GM10266 (cell line): ENCODE data around the gene KIFC3.

Source experiments
- DNase-seq: peaks from one replicate; pipeline ENCODE4 v3.0.0; 2012; ENCODE audit errors: extremely low spot score
- CTCF ChIP-seq: IDR thresholded peaks from 2 replicates; pipeline ENCODE4 v1.5.1; 2012; ENCODE audit warnings: mild to moderate bottlenecking, low read depth; ENCODE audit not compliant: control insufficient read depth, insufficient read depth; ENCODE audit errors: missing control alignments

KIFC3 gene

GRCh38 chr16:57829969-57830360 is 27.7 kb upstream of the KIFC3 start:
- no peak for TF ChIP-seq CTCF
- no peak for DNase-seq

GRCh38 chr16:57828272-57829161 is 26.2 kb upstream of the KIFC3 start:
- TF ChIP-seq CTCF: peak; percentile 8
- no peak for DNase-seq

GRCh38 chr16:57826706-57827625 is 24.7 kb upstream of the KIFC3 start:
- no peak for DNase-seq
- no peak for TF ChIP-seq CTCF

- TF ChIP-seq CTCF: no peak
- no peak for DNase-seq
Measured at GRCh38 chr16:57826052-57826451, 23.8 kb upstream of the KIFC3 start.

GRCh38 chr16:57825298-57826044 is 23.2 kb upstream of the KIFC3 start:
- DNase-seq: no peak
- no peak for TF ChIP-seq CTCF

GRCh38 chr16:57824888-57825287 is 22.6 kb upstream of the KIFC3 start:
- no peak for DNase-seq
- no peak for TF ChIP-seq CTCF
